ENCODE measurements around the gene SYTL3. TPM values are rescaled to one million over a fixed set of nuclear protein-coding genes. Genes with fewer than 3 reads are reported as not detected.

The SYTL3 gene
- total and polyA plus RNA-seq, 9 of the 15 experiments (the other 6 are each of a cell fraction or from before 2014, with no cell fraction given): 0.04 to 0.46 (median 0.17) TPM; not detected in 1

DNA sequence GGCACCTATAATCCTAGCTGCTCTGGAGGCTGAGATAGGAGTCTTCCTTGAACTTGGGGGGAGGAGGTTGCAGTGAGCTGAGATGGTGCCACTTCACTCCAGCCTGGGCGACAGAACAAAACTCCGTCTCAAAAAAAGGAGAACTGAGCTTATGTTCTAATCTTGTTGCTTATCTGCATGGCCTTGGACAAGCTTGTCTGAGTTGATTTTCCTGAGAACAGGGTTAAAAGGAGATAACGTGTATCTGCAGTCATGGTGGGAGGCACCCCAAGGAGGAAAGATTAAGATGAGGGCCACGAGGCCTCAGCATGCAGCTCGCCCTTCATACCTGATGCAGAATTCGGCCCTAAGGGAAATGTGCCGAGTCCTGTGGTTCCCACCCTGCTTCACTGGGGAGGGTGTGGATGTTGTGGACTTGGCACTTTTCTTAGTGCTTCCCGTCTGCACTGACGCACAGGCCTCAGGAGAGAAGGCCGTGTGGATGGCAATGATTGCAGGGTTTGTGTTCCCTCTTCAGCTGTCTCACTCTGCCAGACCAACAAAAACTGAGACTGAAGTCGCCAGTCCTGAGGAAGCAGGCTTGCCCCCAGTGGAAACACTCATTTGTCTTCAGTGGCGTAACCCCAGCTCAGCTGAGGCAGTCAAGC lies 113.1 kb downstream of the SYTL3 start (continued):
- peak; percentile 34 for TF ChIP-seq MEIS2 (IDR thresholded peaks at IDR 0.05; ENCODE audit: partially characterized antibody)
- peak; percentile 94 for TF ChIP-seq SMARCE1 (IDR thresholded peaks at IDR 0.05)
- 0 out of 4 replicates have a peak, but pooled peaks of 1 of the 2 experiments have one; percentile 37 for TF ChIP-seq ETV6 (IDR thresholded peaks at IDR 0.05; ENCODE audit: borderline replicate concordance in 1 of 2, low read depth in 2 of 2, low read length in 1 of 2)
- TF ChIP-seq ETV6 (CRISPR knock-in tag; IDR thresholded peaks at IDR 0.05; ENCODE audit: borderline replicate concordance): no peak
- TF ChIP-seq, protein P1, sequence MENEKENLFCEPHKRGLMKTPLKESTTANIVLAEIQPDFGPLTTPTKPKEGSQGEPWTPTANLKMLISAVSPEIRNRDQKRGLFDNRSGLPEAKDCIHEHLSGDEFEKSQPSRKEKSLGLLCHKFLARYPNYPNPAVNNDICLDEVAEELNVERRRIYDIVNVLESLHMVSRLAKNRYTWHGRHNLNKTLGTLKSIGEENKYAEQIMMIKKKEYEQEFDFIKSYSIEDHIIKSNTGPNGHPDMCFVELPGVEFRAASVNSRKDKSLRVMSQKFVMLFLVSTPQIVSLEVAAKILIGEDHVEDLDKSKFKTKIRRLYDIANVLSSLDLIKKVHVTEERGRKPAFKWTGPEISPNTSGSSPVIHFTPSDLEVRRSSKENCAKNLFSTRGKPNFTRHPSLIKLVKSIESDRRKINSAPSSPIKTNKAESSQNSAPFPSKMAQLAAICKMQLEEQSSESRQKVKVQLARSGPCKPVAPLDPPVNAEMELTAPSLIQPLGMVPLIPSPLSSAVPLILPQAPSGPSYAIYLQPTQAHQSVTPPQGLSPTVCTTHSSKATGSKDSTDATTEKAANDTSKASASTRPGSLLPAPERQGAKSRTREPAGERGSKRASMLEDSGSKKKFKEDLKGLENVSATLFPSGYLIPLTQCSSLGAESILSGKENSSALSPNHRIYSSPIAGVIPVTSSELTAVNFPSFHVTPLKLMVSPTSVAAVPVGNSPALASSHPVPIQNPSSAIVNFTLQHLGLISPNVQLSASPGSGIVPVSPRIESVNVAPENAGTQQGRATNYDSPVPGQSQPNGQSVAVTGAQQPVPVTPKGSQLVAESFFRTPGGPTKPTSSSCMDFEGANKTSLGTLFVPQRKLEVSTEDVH (IDR thresholded peaks at IDR 0.05; ENCODE audit: low read depth, partially characterized antibody): no peak
- TF ChIP-seq ZBTB7A (IDR thresholded peaks at IDR 0.05; ENCODE audit: borderline replicate concordance, control insufficient read depth, low read depth, low read length): no peak
- TF ChIP-seq FOXA3 (CRISPR knock-in tag; conservative IDR thresholded peaks at IDR 0.05 in 1 of 2, IDR thresholded peaks at IDR 0.05 in 1 of 2): 0 out of 4 replicates have a peak, but pooled peaks of 1 of the 2 experiments have one; percentile 19
- TF ChIP-seq, protein P2, sequence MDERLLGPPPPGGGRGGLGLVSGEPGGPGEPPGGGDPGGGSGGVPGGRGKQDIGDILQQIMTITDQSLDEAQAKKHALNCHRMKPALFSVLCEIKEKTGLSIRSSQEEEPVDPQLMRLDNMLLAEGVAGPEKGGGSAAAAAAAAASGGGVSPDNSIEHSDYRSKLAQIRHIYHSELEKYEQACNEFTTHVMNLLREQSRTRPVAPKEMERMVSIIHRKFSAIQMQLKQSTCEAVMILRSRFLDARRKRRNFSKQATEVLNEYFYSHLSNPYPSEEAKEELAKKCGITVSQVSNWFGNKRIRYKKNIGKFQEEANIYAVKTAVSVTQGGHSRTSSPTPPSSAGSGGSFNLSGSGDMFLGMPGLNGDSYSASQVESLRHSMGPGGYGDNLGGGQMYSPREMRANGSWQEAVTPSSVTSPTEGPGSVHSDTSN (CRISPR knock-in tag; IDR thresholded peaks at IDR 0.05; ENCODE audit: low read depth): no peak
- TF ChIP-seq, protein P2 (tag; conservative IDR thresholded peaks at IDR 0.05; ENCODE audit: low read depth): no peak
- peak; percentile 82 for TF ChIP-seq CXXC5 (CRISPR knock-in tag; IDR thresholded peaks at IDR 0.05)
- TF ChIP-seq, protein P3, sequence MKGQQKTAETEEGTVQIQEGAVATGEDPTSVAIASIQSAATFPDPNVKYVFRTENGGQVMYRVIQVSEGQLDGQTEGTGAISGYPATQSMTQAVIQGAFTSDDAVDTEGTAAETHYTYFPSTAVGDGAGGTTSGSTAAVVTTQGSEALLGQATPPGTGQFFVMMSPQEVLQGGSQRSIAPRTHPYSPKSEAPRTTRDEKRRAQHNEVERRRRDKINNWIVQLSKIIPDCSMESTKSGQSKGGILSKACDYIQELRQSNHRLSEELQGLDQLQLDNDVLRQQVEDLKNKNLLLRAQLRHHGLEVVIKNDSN (CRISPR knock-in tag; IDR thresholded peaks at IDR 0.05): no peak
- TF ChIP-seq MTA2 (IDR thresholded peaks at IDR 0.05; ENCODE audit: low read depth): peak; percentile 94
- no peak for TF ChIP-seq KLF10 (CRISPR knock-in tag; IDR thresholded peaks at IDR 0.05)
- no peak; the same call in 1 of the 2 replicates for TF ChIP-seq TARDBP (IDR thresholded peaks at IDR 0.05)
- TF ChIP-seq SMAD3 (CRISPR knock-in tag; conservative IDR thresholded peaks at IDR 0.05): peak; percentile 63; the same call in 1 of the 2 replicates
- peak; percentile 20; a peak in 1 of 4 replicates for TF ChIP-seq NRF1 (conservative IDR thresholded peaks at IDR 0.05 in 1 of 2, IDR thresholded peaks at IDR 0.05 in 1 of 2)
- peak; percentile 76; the same call in 1 of the 2 replicates for TF ChIP-seq ATF4 (CRISPR knock-in tag; IDR thresholded peaks at IDR 0.05)
- TF ChIP-seq KDM2B (CRISPR knock-in tag; IDR thresholded peaks at IDR 0.05): peak; percentile 37; the same call in 1 of the 2 replicates
- peak; percentile 88 for TF ChIP-seq FOXM1 (IDR thresholded peaks at IDR 0.05; ENCODE audit: low read depth)
- no peak for TF ChIP-seq FOXM1 (CRISPR knock-in tag; IDR thresholded peaks at IDR 0.05; ENCODE audit: low read depth)
- no peak for TF ChIP-seq SRSF9 (IDR thresholded peaks at IDR 0.05; ENCODE audit: borderline replicate concordance, low read depth, low read length)

Measured in K562 (cell line).